ENCODE data around the gene MIER2. TPM values are rescaled to one million over a fixed set of nuclear protein-coding genes. Genes with fewer than 3 reads are reported as not detected.

MIER2 gene
- polyA plus RNA-seq, 1 of the 3 experiments (the other 2 are of a cell fraction), result 15.9 TPM

- Histone ChIP-seq H3K9me3 (no peaks in the 10 kb centered on the region), H3K4me3 (ENCODE audit: low read depth in 2 of 2, low read length in 1 of 2) (peak within 1 kb of the TSS; percentile 52 to 54), H3K9me2 (no peaks in the 10 kb centered on the region), H3K27ac (ENCODE audit: low read depth in 2 of 2, low read length in 1 of 2) (no peak within 1 kb of the TSS), H2AFZ (ENCODE audit: low read depth) (peak within 1 kb of the TSS; percentile 68; the same call in 1 of the 2 replicates), H3K4me2 (peak within 1 kb of the TSS; percentile 76), H3K4me1 (ENCODE audit: control insufficient read depth in 1 of 2, insufficient read depth in 2 of 2, low read depth in 1 of 2, low read length in 1 of 2) (no peaks in the 10 kb centered on the region; a peak in 1 of 4 replicates), H3F3A (replicated peaks; ENCODE audit: insufficient read depth) (peaks cover 3% of the 10 kb centered on the region), H3K79me2 (ENCODE audit: insufficient read depth) (no peaks in the 10 kb centered on the region), H3K9ac (peak within 1 kb of the TSS; percentile 52), H3K36me3 (replicated peaks in 1 of 2; ENCODE audit: control insufficient read depth in 1 of 2, insufficient read depth in 2 of 2, low read length in 1 of 2) (no peaks in the 10 kb centered on the region), H4K20me1 (ENCODE audit: insufficient read depth) (no peaks in the 10 kb centered on the region), H3K27me3 (ENCODE audit: insufficient read depth) (no peaks in the 10 kb centered on the region)
- DNase-seq, result peak; percentile 76
- POLR2A ChIA-PET, result no interaction called here
- 5% methylated on average over 24 of the region's 60 CpGs for WGBS (ENCODE audit: low lambda C conversion rate)
- TF ChIP-seq, protein P1, sequence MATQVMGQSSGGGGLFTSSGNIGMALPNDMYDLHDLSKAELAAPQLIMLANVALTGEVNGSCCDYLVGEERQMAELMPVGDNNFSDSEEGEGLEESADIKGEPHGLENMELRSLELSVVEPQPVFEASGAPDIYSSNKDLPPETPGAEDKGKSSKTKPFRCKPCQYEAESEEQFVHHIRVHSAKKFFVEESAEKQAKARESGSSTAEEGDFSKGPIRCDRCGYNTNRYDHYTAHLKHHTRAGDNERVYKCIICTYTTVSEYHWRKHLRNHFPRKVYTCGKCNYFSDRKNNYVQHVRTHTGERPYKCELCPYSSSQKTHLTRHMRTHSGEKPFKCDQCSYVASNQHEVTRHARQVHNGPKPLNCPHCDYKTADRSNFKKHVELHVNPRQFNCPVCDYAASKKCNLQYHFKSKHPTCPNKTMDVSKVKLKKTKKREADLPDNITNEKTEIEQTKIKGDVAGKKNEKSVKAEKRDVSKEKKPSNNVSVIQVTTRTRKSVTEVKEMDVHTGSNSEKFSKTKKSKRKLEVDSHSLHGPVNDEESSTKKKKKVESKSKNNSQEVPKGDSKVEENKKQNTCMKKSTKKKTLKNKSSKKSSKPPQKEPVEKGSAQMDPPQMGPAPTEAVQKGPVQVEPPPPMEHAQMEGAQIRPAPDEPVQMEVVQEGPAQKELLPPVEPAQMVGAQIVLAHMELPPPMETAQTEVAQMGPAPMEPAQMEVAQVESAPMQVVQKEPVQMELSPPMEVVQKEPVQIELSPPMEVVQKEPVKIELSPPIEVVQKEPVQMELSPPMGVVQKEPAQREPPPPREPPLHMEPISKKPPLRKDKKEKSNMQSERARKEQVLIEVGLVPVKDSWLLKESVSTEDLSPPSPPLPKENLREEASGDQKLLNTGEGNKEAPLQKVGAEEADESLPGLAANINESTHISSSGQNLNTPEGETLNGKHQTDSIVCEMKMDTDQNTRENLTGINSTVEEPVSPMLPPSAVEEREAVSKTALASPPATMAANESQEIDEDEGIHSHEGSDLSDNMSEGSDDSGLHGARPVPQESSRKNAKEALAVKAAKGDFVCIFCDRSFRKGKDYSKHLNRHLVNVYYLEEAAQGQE (IDR thresholded peaks at IDR 0.05; ENCODE audit: low read depth, low read length), result no peak
- TF ChIP-seq, protein P2, sequence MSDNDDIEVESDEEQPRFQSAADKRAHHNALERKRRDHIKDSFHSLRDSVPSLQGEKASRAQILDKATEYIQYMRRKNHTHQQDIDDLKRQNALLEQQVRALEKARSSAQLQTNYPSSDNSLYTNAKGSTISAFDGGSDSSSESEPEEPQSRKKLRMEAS (IDR thresholded peaks at IDR 0.05; ENCODE audit: low read depth), result 0 out of 2 replicates have a peak, but pooled peaks have one; percentile 22
- TF ChIP-seq NRF1 (IDR thresholded peaks at IDR 0.05; ENCODE audit: low read depth, low read length) (no peak), FOXM1 (IDR thresholded peaks at IDR 0.05; ENCODE audit: low read depth) (no peak)
- TF ChIP-seq, protein P3, sequence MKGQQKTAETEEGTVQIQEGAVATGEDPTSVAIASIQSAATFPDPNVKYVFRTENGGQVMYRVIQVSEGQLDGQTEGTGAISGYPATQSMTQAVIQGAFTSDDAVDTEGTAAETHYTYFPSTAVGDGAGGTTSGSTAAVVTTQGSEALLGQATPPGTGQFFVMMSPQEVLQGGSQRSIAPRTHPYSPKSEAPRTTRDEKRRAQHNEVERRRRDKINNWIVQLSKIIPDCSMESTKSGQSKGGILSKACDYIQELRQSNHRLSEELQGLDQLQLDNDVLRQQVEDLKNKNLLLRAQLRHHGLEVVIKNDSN (IDR thresholded peaks at IDR 0.05; ENCODE audit: borderline replicate concordance, low read depth), result peak; percentile 86
- CTCF ChIA-PET, result no interaction called here
These were observed 53.5 kb downstream of the MIER2 start, which contains the start of gene PLPP2 for GRCh38 chr19:291006-291521. Gene PLPP2 (minus strand): TSS chr19:291403. CDS start chr19:291336, 67 bp downstream.

DNA sequence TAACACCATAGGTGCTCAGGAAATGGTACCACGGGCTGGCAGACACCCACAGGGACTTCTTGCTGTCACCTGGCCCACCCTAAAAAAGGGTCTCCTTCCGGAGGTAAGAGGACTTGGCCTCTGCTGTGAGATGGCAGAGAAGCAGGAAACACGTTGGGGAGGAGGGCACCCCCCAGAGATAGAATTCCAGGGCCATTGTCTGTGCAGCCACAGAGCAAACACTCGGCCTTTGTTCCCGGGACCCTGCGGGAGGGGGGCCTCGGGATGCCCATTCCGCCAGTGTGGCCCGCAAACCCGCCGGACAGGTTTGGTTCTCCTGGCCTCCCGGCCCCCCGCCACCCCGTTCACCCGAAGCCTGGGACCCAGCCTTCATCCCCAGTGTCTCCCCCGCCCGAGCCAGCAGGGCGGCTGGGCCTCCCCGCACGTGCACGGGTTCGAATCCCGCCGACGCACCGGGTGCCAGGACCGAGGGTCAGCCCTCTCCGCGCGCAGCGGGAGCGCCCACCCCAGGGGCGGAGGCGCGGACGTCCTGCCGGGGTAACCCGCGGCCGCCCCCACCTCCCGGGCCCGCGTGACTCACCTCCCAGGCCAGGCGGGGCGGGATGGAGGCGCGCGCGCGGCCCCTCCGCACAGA lies 54.1 kb downstream of the MIER2 start:
- H3K4me2 ChIP-seq, result peak overlapping the region; percentile 76
- TF ChIP-seq, protein P2 (IDR thresholded peaks at IDR 0.05; ENCODE audit: low read depth), result no peak
- TF ChIP-seq YY1 (IDR thresholded peaks at IDR 0.05; ENCODE audit: low read depth), result no peak
- TF ChIP-seq RFX5 (IDR thresholded peaks at IDR 0.05; ENCODE audit: low read length), result no peak
- no peak for TF ChIP-seq RXRA (IDR thresholded peaks at IDR 0.05; ENCODE audit: borderline replicate concordance, low read depth)
- no peak for TF ChIP-seq EZH2phosphoT487 (IDR thresholded peaks at IDR 0.05; ENCODE audit: borderline replicate concordance, low read depth)
- no peak for TF ChIP-seq SMC3 (IDR thresholded peaks at IDR 0.05; ENCODE audit: low read depth, low read length)
- TF ChIP-seq ELF1 (IDR thresholded peaks at IDR 0.05), result no peak
- TF ChIP-seq, protein P4, sequence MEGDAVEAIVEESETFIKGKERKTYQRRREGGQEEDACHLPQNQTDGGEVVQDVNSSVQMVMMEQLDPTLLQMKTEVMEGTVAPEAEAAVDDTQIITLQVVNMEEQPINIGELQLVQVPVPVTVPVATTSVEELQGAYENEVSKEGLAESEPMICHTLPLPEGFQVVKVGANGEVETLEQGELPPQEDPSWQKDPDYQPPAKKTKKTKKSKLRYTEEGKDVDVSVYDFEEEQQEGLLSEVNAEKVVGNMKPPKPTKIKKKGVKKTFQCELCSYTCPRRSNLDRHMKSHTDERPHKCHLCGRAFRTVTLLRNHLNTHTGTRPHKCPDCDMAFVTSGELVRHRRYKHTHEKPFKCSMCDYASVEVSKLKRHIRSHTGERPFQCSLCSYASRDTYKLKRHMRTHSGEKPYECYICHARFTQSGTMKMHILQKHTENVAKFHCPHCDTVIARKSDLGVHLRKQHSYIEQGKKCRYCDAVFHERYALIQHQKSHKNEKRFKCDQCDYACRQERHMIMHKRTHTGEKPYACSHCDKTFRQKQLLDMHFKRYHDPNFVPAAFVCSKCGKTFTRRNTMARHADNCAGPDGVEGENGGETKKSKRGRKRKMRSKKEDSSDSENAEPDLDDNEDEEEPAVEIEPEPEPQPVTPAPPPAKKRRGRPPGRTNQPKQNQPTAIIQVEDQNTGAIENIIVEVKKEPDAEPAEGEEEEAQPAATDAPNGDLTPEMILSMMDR (IDR thresholded peaks at IDR 0.05), result no peak
- TF ChIP-seq, protein P5, sequence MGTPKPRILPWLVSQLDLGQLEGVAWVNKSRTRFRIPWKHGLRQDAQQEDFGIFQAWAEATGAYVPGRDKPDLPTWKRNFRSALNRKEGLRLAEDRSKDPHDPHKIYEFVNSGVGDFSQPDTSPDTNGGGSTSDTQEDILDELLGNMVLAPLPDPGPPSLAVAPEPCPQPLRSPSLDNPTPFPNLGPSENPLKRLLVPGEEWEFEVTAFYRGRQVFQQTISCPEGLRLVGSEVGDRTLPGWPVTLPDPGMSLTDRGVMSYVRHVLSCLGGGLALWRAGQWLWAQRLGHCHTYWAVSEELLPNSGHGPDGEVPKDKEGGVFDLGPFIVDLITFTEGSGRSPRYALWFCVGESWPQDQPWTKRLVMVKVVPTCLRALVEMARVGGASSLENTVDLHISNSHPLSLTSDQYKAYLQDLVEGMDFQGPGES (IDR thresholded peaks at IDR 0.05; ENCODE audit: low read depth, low read length), result no peak
- no peak; the same call in 1 of the 2 replicates for TF ChIP-seq JUND (IDR thresholded peaks at IDR 0.05)
- TF ChIP-seq RCOR1 (IDR thresholded peaks at IDR 0.05; ENCODE audit: low read length), result no peak
- no peak for TF ChIP-seq SIN3A (IDR thresholded peaks at IDR 0.05; ENCODE audit: borderline replicate concordance, low read depth, low read length)
- no peak for TF ChIP-seq POLR2AphosphoS5 (IDR thresholded peaks at IDR 0.05; ENCODE audit: low read depth, low read length)
- no peak for TF ChIP-seq GABPA (IDR thresholded peaks at IDR 0.05; ENCODE audit: low read depth)

More for the DNA sequence above, 54.1 kb downstream of the MIER2 start:
- Histone ChIP-seq H3K27me3 (ENCODE audit: insufficient read depth) (no peaks in the 10 kb centered on the region), H3K79me2 (ENCODE audit: insufficient read depth) (no peaks in the 10 kb centered on the region), H2AFZ (ENCODE audit: low read depth) (peak overlapping the region; percentile 68; the same call in 1 of the 2 replicates), H3F3A (replicated peaks; ENCODE audit: insufficient read depth) (peaks cover 3% of the 10 kb centered on the region), H3K9me3 (no peaks in the 10 kb centered on the region), H3K9me2 (no peaks in the 10 kb centered on the region), H3K9ac (peak overlapping the region; percentile 52), H4K20me1 (ENCODE audit: insufficient read depth) (no peaks in the 10 kb centered on the region), H3K4me1 (ENCODE audit: control insufficient read depth in 1 of 2, insufficient read depth in 2 of 2, low read depth in 1 of 2, low read length in 1 of 2) (no peaks in the 10 kb centered on the region; a peak in 1 of 4 replicates), H3K4me3 (ENCODE audit: low read depth in 2 of 2, low read length in 1 of 2) (peak overlapping the region; percentile 52 to 54), H3K27ac (ENCODE audit: low read depth in 2 of 2, low read length in 1 of 2) (no peak overlapping the region), H3K36me3 (replicated peaks in 1 of 2; ENCODE audit: control insufficient read depth in 1 of 2, insufficient read depth in 2 of 2, low read length in 1 of 2) (no peaks in the 10 kb centered on the region)
- peak; percentile 68 for DNase-seq
- ChIA-PET POLR2A (no interaction called here), CTCF (interaction anchor here (1.3 kb wide), 1 partner anchor 23 kb away, joined by 5 read pairs; no protein-coding TSS in a partner anchor)
- WGBS (ENCODE audit: low lambda C conversion rate), result 18% methylated on average over 12 of the region's 51 CpGs
